GM21360 (cell line): Measurements from ENCODE around the gene FAIM2.

ENCODE experiments used
- ATAC-seq: cut with Tn5 transposase; IDR thresholded peaks from one replicate; pipeline ENCODE4 v1.9.1; 2021; ENCODE audit warnings: mild to moderate bottlenecking, moderate library complexity; ENCODE audit not compliant: unreplicated experiment

Gene FAIM2

GRCh38 chr12:49920241-49920914 is 16.7 kb upstream of the FAIM2 start:
- ATAC-seq: no peak

- no peak for ATAC-seq
Measured at GRCh38 chr12:49917788-49918173, 14.1 kb upstream of the FAIM2 start.

GRCh38 chr12:49917166-49917787 is 13.6 kb upstream of the FAIM2 start:
- no peak for ATAC-seq

- no peak for ATAC-seq
Measured at GRCh38 chr12:49916129-49916919, 12.6 kb upstream of the FAIM2 start.

GRCh38 chr12:49912345-49913255 is 8.9 kb upstream of the FAIM2 start:
- ATAC-seq: no peak

- ATAC-seq: no peak
Measured at GRCh38 chr12:49911213-49911605, 7.5 kb upstream of the FAIM2 start.

GRCh38 chr12:49910331-49911212 is 6.9 kb upstream of the FAIM2 start:
- ATAC-seq: no peak

GRCh38 chr12:49909826-49910225 is 6.1 kb upstream of the FAIM2 start:
- ATAC-seq: no peak

GRCh38 chr12:49909356-49909755 is 5.7 kb upstream of the FAIM2 start:
- ATAC-seq: no peak

GRCh38 chr12:49907352-49907751 is 3.7 kb upstream of the FAIM2 start:
- no peak for ATAC-seq

- no peak for ATAC-seq
Measured at GRCh38 chr12:49905718-49906314, 2.1 kb upstream of the FAIM2 start.

- ATAC-seq: no peak
Measured at GRCh38 chr12:49904601-49905000, 901 bp upstream of the FAIM2 start.

- no peak for ATAC-seq
Measured at GRCh38 chr12:49903351-49903699, 375 bp downstream of the FAIM2 start.

- no peak for ATAC-seq
Measured at GRCh38 chr12:49902399-49903350, 1.0 kb downstream of the FAIM2 start.

- no peak for ATAC-seq
Measured at GRCh38 chr12:49901986-49902385, 1.7 kb downstream of the FAIM2 start.

- no peak for ATAC-seq
Measured at GRCh38 chr12:49901026-49901425, 2.7 kb downstream of the FAIM2 start.

- no peak for ATAC-seq
Measured at GRCh38 chr12:49900371-49900770, 3.3 kb downstream of the FAIM2 start.

- no peak for ATAC-seq
Measured at GRCh38 chr12:49899921-49900320, 3.8 kb downstream of the FAIM2 start.
